Measurements from ENCODE around the gene CD96.

The CD96 gene

DNA sequence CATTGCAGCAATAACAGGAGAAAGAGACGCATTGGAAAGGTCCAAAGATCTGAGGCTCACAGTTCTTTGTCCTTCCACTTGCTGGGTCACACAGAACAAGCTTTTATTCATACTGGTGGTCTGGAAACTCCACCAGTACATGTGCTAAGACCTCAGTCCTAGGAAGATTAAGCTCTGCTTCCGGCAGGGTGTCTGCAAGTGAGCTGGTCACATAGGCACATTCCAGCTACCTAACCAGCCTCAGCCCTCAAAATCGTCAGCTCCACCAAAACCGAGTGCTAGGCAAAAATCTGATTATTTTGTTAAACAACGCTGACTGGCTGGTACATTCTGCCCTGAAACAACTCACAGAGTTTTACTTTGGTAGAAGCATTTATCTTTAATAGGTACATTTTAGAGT is 50.9 kb downstream of the CD96 start:
- no peak for DNase-seq (ENCODE audit: low read depth in 1 of 2, low spot score in 1 of 2)

DNA sequence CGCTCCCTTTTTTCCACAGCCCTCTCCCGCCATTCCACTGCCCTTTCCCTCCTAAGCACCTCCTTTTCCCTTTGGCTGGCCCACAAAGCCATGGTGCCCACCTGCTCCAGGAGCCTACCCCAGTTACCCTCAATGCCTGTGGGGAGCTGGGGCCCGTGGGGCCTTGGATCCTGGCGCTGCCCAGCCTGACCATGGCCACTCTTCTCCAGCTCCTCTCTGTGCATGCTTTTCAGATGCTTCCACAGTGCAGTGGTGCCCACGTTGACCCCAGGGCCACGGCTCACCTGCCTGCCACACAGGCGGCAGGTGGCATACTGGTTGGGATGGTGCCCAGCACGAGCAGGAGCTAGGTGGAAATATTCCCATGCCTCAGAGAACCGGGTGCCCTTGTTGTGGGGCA is 51.7 kb downstream of the CD96 start:
- DNase-seq (ENCODE audit: low read depth in 1 of 2, low spot score in 1 of 2) = no peak

DNA sequence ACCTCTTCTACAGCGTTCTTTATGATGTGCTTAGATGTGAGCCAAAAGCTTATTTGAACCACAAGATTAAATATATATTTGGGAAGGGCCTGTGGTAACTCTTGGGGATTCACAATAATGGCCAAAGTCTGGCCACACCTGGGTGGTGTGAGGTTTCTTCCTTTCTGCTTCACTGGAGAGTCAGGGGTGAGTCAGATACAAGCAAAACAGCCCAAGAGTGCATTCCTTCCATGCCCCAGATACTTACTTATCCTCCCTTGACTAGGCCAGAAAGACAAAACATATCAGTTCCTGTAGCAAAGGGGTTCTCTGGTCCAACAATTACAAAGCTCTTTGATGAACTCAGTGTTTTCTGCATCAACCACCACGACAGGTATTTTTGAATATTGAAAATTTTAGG is 52.2 kb downstream of the CD96 start:
- no peak for DNase-seq (ENCODE audit: low read depth in 1 of 2, low spot score in 1 of 2)

GRCh38 chr3:111594781-111595180 is 52.8 kb downstream of the CD96 start:
- no peak for DNase-seq (ENCODE audit: low read depth in 1 of 2, low spot score in 1 of 2)

- no peak for DNase-seq (ENCODE audit: low read depth in 1 of 2, low spot score in 1 of 2)
Observed at GRCh38 chr3:111595232-111595631, 53.2 kb downstream of the CD96 start, which contains the start of gene ZBED2. TSS of gene ZBED2 (minus strand) at chr3:111595346. CDS start at chr3:111594201, 1,145 bp downstream.

DNA sequence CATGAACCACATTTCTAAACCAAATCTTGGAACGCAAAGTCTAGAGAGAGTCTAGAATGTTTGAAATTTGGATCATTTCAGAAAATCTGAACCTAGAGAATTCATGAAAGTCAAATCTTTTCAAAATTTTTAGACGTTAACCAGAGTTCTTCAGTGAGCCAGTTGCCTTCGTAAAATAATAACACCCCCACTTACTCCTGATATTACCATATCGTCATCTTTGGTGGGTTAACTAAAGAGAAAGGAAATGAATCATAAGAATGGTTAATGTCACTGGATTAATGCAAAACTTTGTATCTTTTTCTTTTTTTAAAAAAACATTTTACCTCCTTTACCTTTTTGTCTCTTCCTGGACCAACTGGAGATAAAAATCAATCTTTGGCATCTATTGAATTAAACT is 54.3 kb downstream of the CD96 start:
- DNase-seq (ENCODE audit: low read depth in 1 of 2, low spot score in 1 of 2) = no peak

DNA sequence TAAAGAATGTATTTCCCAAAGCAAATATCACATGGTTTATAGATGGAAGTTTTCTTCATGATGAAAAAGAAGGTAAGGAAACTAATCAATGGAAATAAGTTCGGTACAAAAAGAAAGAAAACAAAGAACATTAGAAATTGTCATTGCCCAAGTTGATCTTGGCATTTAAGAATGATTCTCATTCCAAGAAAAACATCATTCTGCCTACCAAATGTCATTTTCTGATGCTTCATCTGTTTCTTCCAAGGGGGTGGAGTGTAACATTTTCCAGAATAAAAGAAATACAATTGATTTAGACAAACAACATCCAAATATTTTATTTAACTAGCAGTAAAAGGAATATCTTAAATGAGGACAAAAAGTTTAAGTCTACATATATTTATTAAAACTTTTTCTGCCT is 56.1 kb downstream of the CD96 start:
- no peak for DNase-seq (ENCODE audit: low read depth in 1 of 2, low spot score in 1 of 2)

DNA sequence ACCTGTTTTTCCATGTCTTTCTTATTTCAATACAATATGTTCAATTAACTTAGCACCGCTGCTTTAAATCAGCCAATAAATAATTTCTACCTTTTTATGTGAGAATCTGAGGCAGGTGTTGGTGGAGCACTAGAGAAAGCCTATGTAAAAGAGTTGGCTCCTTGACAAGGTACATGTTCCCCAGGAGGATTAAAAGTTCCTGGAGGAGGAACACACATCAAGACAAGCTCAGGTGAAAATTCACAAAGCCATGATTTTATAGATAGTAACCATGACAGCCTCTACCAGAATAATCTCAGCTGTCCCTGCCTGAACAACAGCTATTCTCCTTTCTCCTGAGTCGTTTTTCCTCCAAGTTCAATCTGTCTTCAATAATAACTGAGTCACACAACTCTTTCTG is 56.6 kb downstream of the CD96 start:
- DNase-seq (ENCODE audit: low read depth in 1 of 2, low spot score in 1 of 2) = no peak

GRCh38 chr3:111601810-111602209 is 59.8 kb downstream of the CD96 start:
- no peak for DNase-seq (ENCODE audit: low read depth in 1 of 2, low spot score in 1 of 2)

GRCh38 chr3:111603679-111604078 is 61.7 kb downstream of the CD96 start:
- DNase-seq (ENCODE audit: low read depth in 1 of 2, low spot score in 1 of 2) = no peak

- no peak for DNase-seq (ENCODE audit: low read depth in 1 of 2, low spot score in 1 of 2)
Observed at GRCh38 chr3:111604119-111604518, 62.1 kb downstream of the CD96 start.

- no peak for DNase-seq (ENCODE audit: low read depth in 1 of 2, low spot score in 1 of 2)
Observed at GRCh38 chr3:111605018-111605417, 63.0 kb downstream of the CD96 start.

- no peak for DNase-seq (ENCODE audit: low read depth in 1 of 2, low spot score in 1 of 2)
Observed at GRCh38 chr3:111605493-111605892, 63.5 kb downstream of the CD96 start.

- DNase-seq (ENCODE audit: low read depth in 1 of 2, low spot score in 1 of 2) = no peak
Observed at GRCh38 chr3:111607240-111607920, 65.4 kb downstream of the CD96 start.

DNA sequence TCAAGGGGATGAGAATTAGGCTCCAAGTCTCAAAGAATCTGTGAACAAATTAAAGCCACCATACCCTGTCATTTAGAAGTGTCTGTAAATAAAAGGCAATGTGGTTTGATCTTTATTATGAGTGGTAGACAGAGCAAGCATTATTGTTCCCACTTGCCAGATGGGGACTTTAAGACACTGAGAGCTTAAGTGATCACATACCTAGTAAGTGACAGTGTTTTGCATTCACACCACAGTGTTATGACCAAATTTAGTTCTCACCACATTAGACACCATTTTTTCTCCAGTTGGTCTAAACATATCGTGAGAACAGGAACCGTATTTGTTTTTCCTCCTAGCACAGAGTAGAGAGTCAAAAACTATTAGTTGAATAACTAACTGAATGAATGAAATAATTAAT is 66.4 kb downstream of the CD96 start:
- DNase-seq (ENCODE audit: low read depth in 1 of 2, low spot score in 1 of 2) = no peak

DNA sequence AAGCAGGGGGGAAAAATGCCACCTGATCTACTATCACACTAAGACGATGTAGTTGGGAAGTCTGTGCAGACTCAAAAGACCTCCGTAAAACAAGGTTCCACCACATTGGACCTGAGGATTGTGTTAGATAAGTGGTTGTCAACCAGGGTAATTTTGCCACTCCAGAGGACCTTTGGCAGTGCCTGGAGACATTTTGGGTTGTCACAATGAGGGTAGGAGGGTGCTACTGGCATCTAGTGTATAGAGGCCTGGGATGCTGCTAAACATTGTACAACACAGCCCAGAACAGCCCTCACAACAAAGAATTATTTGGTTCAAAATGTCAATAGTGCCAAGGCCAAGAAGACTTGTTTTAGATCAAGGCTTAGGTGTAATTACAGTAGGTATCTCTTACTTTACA is 67.7 kb downstream of the CD96 start:
- no peak for DNase-seq (ENCODE audit: low read depth in 1 of 2, low spot score in 1 of 2)

DNA sequence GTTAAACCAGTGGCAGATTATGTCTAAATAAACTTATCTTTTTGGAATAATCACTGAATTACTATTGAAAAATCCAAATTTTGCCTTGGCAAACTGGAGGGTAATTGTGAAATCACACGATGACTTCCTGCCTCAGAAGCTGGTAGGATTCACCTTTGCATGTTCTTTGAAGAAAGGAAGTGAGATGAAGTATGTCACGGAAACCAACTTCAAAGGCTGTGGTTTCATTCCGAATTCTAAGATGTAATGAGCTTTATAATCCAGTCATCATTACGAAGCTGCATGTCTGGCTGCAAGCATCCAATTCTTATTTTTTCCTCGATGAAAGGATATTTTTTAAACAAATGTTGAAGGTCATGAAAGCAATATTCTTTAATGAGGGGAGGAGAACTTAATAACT is 68.2 kb downstream of the CD96 start:
- peak in 1 of 2 donors; percentile 73 for DNase-seq (ENCODE audit: low read depth in 1 of 2, low spot score in 1 of 2)

- DNase-seq (ENCODE audit: low read depth in 1 of 2, low spot score in 1 of 2) = no peak
Observed at GRCh38 chr3:111610612-111611054, 68.6 kb downstream of the CD96 start.

DNA sequence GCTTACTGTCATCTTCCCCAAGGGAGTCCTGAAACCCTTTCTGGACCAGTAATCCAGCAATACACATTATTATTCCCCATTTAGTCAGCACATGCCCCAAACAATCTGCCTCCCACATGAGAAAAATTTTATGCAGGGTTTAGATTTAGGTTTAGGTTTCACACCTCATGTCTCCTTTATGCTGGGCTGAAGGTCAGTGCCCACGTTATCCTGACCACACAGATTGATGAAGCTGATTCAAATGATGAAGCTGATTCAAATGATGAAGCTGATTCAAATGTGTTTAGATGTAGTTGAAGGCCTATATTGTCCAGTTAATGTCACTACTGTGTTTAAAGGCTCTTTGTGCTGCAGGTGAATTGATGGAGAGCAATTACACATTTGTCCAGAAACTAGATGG is 71.3 kb downstream of the CD96 start:
- DNase-seq (ENCODE audit: low read depth in 1 of 2, low spot score in 1 of 2) = no peak

- DNase-seq (ENCODE audit: low read depth in 1 of 2, low spot score in 1 of 2) = no peak
Observed at GRCh38 chr3:111615880-111616279, 73.9 kb downstream of the CD96 start.

GRCh38 chr3:111616417-111617105 is 74.6 kb downstream of the CD96 start:
- DNase-seq (ENCODE audit: low read depth in 1 of 2, low spot score in 1 of 2) = peak in 1 of 2 donors; percentile 70

DNA sequence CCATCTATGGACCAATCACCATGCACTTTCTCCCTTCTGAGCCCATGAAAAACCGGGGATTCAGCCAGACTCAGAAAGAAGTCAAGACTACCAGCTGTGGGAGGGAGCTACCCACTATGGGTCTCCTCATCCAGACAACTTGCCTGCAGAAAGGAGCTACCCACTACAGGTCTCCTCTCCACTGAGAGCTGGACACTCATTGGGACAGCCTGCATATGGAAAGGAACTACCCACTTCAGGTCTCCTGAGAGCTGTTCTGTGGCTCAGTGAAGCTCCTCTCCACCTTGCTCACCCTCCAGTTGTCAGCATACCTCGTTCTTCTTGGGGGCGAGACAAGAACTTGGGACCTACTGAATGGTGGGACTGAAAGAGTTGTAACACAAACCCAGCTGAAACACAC is 75.4 kb downstream of the CD96 start:
- DNase-seq (ENCODE audit: low read depth in 1 of 2, low spot score in 1 of 2) = no peak

Data from activated CD4-positive, alpha-beta T cell treated with anti-CD3 and anti-CD28 coated beads, Interleukin-2, amount 50 U/mL, for 24 hours (primary cell).